Nephron progenitor cell (in vitro differentiated cells): ENCODE results near the gene ATAD3A.

ENCODE experiments used
- DNase-seq: peaks from one replicate; pipeline ENCODE4 v3.0.0; 2021
- H3K27ac Mint-ChIP-seq: 2 replicates; pipeline ENCODE4 v1.8.0; 2021; ENCODE audit warnings: mild to moderate bottlenecking, moderate library complexity, mixed read lengths
- H3K27me3 Mint-ChIP-seq: 2 replicates; pipeline ENCODE4 v1.8.0; 2021; ENCODE audit warnings: mild to moderate bottlenecking, low read depth, mixed read lengths; ENCODE audit not compliant: poor library complexity
- H3K36me3 Mint-ChIP-seq: 2 replicates; pipeline ENCODE4 v1.8.0; 2021; ENCODE audit warnings: low read depth, mixed read lengths
- H3K4me1 Mint-ChIP-seq: 2 replicates; pipeline ENCODE4 v1.8.0; 2021; ENCODE audit warnings: mixed read lengths
- H3K4me3 Mint-ChIP-seq: 2 replicates; pipeline ENCODE4 v1.8.0; 2021; ENCODE audit warnings: mild to moderate bottlenecking, moderate library complexity, mixed read lengths
- H3K9me3 Mint-ChIP-seq: 2 replicates; pipeline ENCODE4 v1.8.0; 2021; ENCODE audit warnings: mild to moderate bottlenecking, moderate library complexity, mixed read lengths
- CTCF ChIP-seq: fragments of 200-600 bp; sonication (generic); IDR thresholded peaks from 2 replicates; pipeline ENCODE4 v1.5.0; 2021; ENCODE audit warnings: antibody characterized with exemption

The ATAD3A gene

GRCh38 chr1:1536938-1537546 lies 25.1 kb downstream of the ATAD3A start:
- Mint-ChIP-seq H3K27me3 (no peaks in the 10 kb centered on the region), H3K27ac (peak overlapping the region; percentile 29), H3K9me3 (peaks cover 3% of the 10 kb centered on the region), H3K36me3 (peaks cover 16% of the 10 kb centered on the region), H3K4me1 (peaks cover 11% of the 10 kb centered on the region), H3K4me3 (no peak overlapping the region)
- no peak for DNase-seq
- TF ChIP-seq CTCF: no peak

GRCh38 chr1:1537626-1538250 lies 25.8 kb downstream of the ATAD3A start:
- Mint-ChIP-seq H3K27me3 (no peaks in the 10 kb centered on the region), H3K4me1 (peaks cover 12% of the 10 kb centered on the region), H3K27ac (peak overlapping the region; percentile 45), H3K9me3 (no peaks in the 10 kb centered on the region), H3K4me3 (no peak overlapping the region), H3K36me3 (peaks cover 9% of the 10 kb centered on the region)
- TF ChIP-seq CTCF: no peak
- no peak for DNase-seq

- DNase-seq: no peak
- Mint-ChIP-seq H3K36me3 (peaks cover 6% of the 10 kb centered on the region), H3K4me3 (peak overlapping the region; percentile 63), H3K27me3 (no peaks in the 10 kb centered on the region), H3K4me1 (peaks cover 12% of the 10 kb centered on the region), H3K27ac (no peak overlapping the region), H3K9me3 (no peaks in the 10 kb centered on the region)
- TF ChIP-seq CTCF: no peak
Measured at GRCh38 chr1:1538334-1538733, 26.4 kb downstream of the ATAD3A start.

GRCh38 chr1:1538989-1539309 lies 27.0 kb downstream of the ATAD3A start:
- no peak overlapping the region for H3K27ac Mint-ChIP-seq
- H3K27me3 Mint-ChIP-seq: no peaks in the 10 kb centered on the region
- H3K9me3 Mint-ChIP-seq: no peaks in the 10 kb centered on the region
- H3K4me3 Mint-ChIP-seq: peak overlapping the region; percentile 74
- H3K4me1 Mint-ChIP-seq: peaks cover 12% of the 10 kb centered on the region
- DNase-seq: no peak
- TF ChIP-seq CTCF: no peak
- H3K36me3 Mint-ChIP-seq: peaks cover 6% of the 10 kb centered on the region

GRCh38 chr1:1539310-1540089 lies 27.5 kb downstream of the ATAD3A start:
- Mint-ChIP-seq H3K27ac (no peak overlapping the region), H3K4me1 (peaks cover 12% of the 10 kb centered on the region), H3K36me3 (peaks cover 6% of the 10 kb centered on the region), H3K27me3 (no peaks in the 10 kb centered on the region), H3K9me3 (no peaks in the 10 kb centered on the region), H3K4me3 (peak overlapping the region; percentile 74)
- no peak for TF ChIP-seq CTCF
- peak; percentile 65 for DNase-seq
